ENCODE results near the gene ADARB1. TPM values are rescaled to one million over a fixed set of nuclear protein-coding genes. Genes with fewer than 3 reads are reported as not detected.

ADARB1 gene
- total RNA-seq, 1 donor from 2014 or later, result 14.0 TPM

DNA sequence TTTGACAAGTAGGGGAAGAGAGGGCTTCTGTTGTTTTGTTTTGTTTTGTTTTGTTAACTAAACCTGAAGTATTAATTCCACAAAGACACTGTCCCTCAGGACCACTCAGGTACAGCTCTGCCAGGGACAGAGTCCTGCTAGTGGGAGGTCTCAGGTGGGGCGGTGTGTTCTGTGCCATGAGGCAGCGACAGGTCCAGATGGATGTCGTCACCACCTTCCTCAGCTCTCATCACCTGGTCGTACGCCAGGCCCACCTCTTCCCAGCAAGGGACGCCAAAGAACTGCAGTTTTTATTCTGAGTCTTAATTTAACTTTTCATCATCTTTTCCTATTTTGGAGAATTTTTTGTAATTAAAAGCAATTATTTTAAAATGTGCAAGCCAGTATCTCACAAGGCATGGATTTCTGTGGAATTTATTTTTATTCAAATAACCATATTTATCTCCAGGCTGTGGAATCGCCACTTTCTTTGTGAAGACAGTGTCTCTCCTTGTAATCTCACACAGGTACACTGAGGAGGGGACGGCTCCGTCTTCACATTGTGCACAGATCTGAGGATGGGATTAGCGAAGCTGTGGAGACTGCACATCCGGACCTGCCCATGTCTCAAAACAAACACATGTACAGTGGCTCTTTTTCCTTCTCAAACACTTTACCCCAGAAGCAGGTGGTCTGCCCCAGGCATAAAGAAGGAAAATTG, 150.8 kb downstream of the ADARB1 start:
- Histone ChIP-seq H3K36me3 (ENCODE audit: control insufficient read depth, insufficient read depth, low read length) (no peaks in the 10 kb centered on the region), H3K4me3 (ENCODE audit: low read depth, low read length) (no peak overlapping the region), H3K27me3 (ENCODE audit: control insufficient read depth, insufficient read depth, low read length) (no peaks in the 10 kb centered on the region)
- DNase-seq (ENCODE audit: low read depth) (no peak), FAIRE-seq (no peak)
- TF ChIP-seq CTCF (IDR thresholded peaks at IDR 0.05; ENCODE audit: insufficient read depth, low read length, severe bottlenecking), result no peak

DNA sequence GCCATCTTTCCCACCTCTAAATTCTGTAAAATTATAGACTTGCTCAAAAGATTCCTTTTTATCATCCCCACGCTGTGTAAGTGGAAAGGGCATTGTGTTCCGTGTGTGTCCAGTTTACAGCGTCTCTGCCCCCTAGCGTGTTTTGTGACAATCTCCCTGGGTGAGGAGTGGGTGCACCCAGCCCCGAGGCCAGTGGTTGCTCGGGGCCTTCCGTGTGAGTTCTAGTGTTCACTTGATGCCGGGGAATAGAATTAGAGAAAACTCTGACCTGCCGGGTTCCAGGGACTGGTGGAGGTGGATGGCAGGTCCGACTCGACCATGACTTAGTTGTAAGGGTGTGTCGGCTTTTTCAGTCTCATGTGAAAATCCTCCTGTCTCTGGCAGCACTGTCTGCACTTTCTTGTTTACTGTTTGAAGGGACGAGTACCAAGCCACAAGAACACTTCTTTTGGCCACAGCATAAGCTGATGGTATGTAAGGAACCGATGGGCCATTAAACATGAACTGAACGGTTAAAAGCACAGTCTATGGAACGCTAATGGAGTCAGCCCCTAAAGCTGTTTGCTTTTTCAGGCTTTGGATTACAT, 151.5 kb downstream of the ADARB1 start:
- FAIRE-seq (no peak), DNase-seq (ENCODE audit: low read depth) (no peak)
- no peak for TF ChIP-seq CTCF (IDR thresholded peaks at IDR 0.05; ENCODE audit: insufficient read depth, low read length, severe bottlenecking)

DNA sequence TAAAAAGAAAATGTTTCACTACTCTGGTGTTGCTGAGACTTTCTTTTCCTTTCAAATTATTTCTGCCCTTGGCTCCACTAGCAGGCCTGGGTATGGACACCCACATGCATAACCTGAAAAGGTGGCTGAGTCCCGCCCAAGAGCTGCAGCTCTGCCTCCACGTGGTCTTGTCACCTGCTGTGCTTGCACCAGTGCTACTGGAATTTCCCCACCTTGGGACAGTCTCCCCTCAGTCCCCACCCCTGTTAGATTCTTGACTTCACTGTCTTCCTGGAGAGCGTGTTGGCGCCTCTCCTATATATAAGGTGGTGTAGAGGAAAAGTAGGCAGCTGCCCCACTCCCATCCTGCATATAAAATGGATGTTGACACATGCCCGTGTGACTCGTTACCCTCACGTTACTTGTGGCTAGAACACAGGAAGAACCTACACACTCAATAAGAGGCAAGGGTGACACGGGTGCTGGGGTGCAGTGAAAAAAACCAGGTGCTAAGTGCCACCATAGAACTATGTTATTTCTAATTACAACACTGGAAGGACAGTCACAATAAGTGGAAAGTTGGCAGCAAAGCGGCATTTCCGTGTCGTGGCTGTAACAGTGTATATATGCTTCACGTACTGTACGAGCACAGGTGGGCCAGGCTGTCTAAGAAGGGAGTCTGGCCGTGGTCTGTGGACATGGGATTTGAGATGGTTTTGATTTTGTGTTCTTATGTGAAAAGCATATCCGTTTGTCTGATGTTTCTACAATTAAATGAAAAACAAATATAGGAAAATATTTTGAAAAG, 152.4 kb downstream of the ADARB1 start:
- TF ChIP-seq CTCF (IDR thresholded peaks at IDR 0.05; ENCODE audit: insufficient read depth, low read length, severe bottlenecking), result no peak
- no peak overlapping the region for H3K4me3 ChIP-seq (ENCODE audit: low read depth, low read length)
- no peaks in the 10 kb centered on the region for H3K27me3 ChIP-seq (ENCODE audit: control insufficient read depth, insufficient read depth, low read length)
- H3K36me3 ChIP-seq (ENCODE audit: control insufficient read depth, insufficient read depth, low read length), result no peaks in the 10 kb centered on the region
- no peak for FAIRE-seq
- DNase-seq (ENCODE audit: low read depth), result peak; percentile 3

More for the DNA sequence above, 151.5 kb downstream of the ADARB1 start:
- no peaks in the 10 kb centered on the region for H3K27me3 ChIP-seq (ENCODE audit: control insufficient read depth, insufficient read depth, low read length)
- H3K4me3 ChIP-seq (ENCODE audit: low read depth, low read length), result no peak overlapping the region
- H3K36me3 ChIP-seq (ENCODE audit: control insufficient read depth, insufficient read depth, low read length), result no peaks in the 10 kb centered on the region

DNA sequence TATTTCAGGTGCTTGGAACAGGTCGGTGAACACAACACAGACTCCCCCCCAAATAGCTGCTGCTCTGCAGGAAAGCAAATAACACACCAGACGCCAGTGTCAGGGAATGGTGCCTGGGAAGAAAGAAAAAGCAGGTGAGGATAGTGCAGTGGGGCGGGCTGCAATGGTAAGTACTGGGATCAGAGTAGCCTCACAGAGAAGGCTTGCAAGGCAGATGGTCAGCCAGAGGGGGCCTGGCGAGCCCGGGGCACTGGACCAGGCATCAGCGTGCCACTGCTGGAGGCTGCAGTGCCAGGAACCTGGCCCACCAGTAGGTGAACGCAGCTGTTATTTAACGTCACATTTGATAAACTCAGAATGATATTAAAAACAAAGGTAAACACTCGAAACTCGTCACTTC, 153.4 kb downstream of the ADARB1 start:
- Histone ChIP-seq H3K36me3 (ENCODE audit: control insufficient read depth, insufficient read depth, low read length) (no peaks in the 10 kb centered on the region), H3K27me3 (ENCODE audit: control insufficient read depth, insufficient read depth, low read length) (no peaks in the 10 kb centered on the region), H3K4me3 (ENCODE audit: low read depth, low read length) (no peak overlapping the region)
- DNase-seq (ENCODE audit: low read depth) (no peak), FAIRE-seq (no peak)
- no peak for TF ChIP-seq CTCF (IDR thresholded peaks at IDR 0.05; ENCODE audit: insufficient read depth, low read length, severe bottlenecking)

GRCh38 chr21:45228171-45228641, 153.8 kb downstream of the ADARB1 start:
- H3K36me3 ChIP-seq (ENCODE audit: control insufficient read depth, insufficient read depth, low read length), result no peaks in the 10 kb centered on the region
- no peak overlapping the region for H3K4me3 ChIP-seq (ENCODE audit: low read depth, low read length)
- TF ChIP-seq CTCF (IDR thresholded peaks at IDR 0.05; ENCODE audit: insufficient read depth, low read length, severe bottlenecking), result no peak
- H3K27me3 ChIP-seq (ENCODE audit: control insufficient read depth, insufficient read depth, low read length), result no peaks in the 10 kb centered on the region
- DNase-seq (ENCODE audit: low read depth) (peak; percentile 85), FAIRE-seq (peak; percentile 97)

Measured in bronchial epithelial cell (primary cell).